KOPT-K1 (cell line): Measurements from ENCODE around the gene FAM81A.
"Not testable (repeated sequence)": the region's sequence is repeated elsewhere in the genome, so short reads cannot be mapped to it uniquely, and the experiment has no call there.

Experiments
- H3K27ac ChIP-seq: fragments of 200-600 bp; sonication (generic); 2 replicates; pipeline ENCODE4 v1.5.1; 2016; ENCODE audit warnings: antibody characterized with exemption, mild to moderate bottlenecking, low read depth, low read length; ENCODE audit not compliant: poor library complexity, severe bottlenecking
- H3K36me3 ChIP-seq: fragments of 200-600 bp; sonication (generic); 2 replicates; pipeline ENCODE4 v1.5.1; 2017; ENCODE audit warnings: antibody characterized with exemption, mild to moderate bottlenecking, low read length, moderate library complexity; ENCODE audit not compliant: insufficient read depth
- H3K9me3 ChIP-seq: fragments of 200-600 bp; sonication (generic); 2 replicates; pipeline ENCODE4 v1.5.1; 2017; ENCODE audit warnings: antibody characterized with exemption, low read length, mild to moderate bottlenecking; ENCODE audit not compliant: insufficient read depth, poor library complexity, severe bottlenecking

The FAM81A gene

DNA sequence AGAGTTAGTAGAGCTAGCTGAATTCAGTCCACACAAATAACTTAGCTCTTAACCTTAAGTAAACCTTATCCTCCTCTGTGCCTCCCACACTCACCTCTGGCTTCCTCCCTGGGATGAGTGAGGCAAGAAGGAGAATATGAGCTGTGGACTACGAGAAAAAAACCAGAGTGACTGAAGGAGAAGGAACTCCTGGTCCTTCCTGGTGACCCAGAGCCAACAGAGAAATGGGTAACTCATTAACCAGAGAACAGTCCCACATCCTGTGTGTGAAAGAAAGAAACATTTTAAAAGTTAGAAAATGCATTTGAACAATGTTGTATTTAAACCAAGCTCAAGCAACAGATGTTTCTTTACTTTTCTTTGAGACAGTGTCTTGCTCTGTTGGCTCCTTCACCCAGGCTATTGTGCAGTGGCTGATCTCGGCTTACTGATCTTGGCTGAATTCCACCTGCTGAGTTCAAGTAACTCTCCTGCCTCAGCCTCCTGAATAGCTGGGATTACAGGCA lies 27.5 kb upstream of the FAM81A start:
- H3K9me3 ChIP-seq, result no peaks in the 10 kb centered on the region
- H3K27ac ChIP-seq, result no peak overlapping the region
- no peaks in the 10 kb centered on the region for H3K36me3 ChIP-seq

DNA sequence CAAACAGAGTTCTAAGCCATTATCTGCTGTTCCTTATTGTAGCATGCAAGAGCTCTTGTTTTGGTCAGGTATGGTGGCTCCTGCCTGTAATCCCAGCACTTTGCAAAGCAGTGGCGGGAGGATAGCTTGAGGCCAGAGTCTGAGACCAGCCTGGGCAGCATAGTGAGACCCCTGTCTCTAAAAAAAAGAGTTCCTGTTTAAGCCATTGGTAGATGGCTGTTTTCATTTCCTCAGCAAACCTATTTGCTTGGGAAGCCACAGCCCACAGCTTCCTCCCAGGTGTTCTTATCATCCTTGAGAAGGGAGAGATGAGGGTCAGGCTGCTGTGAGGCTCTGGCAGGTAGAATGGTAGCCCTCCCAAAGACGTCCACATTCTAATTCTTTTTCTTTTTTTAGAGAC lies 24.4 kb upstream of the FAM81A start:
- Histone ChIP-seq H3K27ac (no peak overlapping the region), H3K36me3 (no peaks in the 10 kb centered on the region), H3K9me3 (no peaks in the 10 kb centered on the region)

DNA sequence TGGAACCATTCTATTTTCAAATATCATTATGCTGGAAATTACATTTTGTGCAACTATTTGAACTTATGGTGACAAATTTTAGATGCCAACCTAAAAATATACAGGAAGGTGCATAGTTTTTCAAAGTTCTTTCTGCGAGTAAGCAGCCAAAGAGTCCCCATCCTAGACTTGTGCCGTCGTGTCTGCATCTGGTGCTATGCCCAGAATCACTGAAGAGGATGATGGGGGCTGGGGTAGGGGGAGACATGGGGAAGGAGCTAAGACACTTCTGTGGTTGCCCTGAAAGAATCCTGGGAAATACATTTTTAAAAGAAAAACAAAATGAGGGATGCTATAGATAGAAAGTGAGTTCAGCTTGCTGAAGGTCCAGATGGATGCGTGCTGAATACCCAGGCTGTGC lies 21.2 kb upstream of the FAM81A start:
- no peaks in the 10 kb centered on the region for H3K9me3 ChIP-seq
- no peaks in the 10 kb centered on the region for H3K36me3 ChIP-seq

DNA sequence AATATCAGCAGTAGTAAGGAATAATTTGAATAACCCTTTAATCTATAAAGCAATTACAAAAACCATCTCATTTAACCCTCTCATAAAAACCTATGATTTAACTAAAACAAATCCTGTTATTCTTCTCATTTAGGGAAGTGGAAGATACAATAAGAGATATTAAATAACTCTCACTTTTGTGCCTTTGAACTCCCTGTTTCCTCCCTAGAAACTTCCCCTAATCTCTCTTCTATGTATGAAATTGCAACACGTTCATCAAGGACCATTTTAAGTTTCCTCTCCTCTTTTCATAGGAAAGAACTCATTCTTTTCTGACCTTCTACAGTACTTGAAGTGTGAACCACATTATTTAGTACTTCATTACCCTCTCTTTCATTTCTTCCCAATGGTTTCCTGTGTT lies 18.8 kb upstream of the FAM81A start:
- H3K27ac ChIP-seq, result no peak overlapping the region
- H3K36me3 ChIP-seq, result no peaks in the 10 kb centered on the region
- no peaks in the 10 kb centered on the region for H3K9me3 ChIP-seq

More for the DNA sequence above, 21.2 kb upstream of the FAM81A start:
- no peak overlapping the region for H3K27ac ChIP-seq

DNA sequence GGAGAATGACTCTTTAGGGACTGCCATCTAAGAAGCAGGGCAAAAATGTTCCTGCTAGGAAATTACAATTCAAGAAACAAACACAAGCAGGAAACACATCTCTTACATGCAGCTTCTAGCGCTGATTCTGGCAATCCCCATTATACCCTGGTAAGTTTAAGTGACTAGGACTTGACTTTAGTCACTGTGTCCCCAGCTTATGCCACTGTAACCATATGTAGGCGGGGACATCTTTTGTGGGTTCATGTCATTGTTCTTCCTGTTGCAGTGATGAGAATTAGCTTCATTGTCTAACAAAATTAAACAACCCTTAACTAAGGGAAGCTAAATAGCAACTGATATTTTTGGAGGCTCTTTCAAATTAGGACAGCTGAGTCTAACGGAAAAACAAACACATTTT lies 17.9 kb upstream of the FAM81A start:
- no peaks in the 10 kb centered on the region for H3K36me3 ChIP-seq

DNA sequence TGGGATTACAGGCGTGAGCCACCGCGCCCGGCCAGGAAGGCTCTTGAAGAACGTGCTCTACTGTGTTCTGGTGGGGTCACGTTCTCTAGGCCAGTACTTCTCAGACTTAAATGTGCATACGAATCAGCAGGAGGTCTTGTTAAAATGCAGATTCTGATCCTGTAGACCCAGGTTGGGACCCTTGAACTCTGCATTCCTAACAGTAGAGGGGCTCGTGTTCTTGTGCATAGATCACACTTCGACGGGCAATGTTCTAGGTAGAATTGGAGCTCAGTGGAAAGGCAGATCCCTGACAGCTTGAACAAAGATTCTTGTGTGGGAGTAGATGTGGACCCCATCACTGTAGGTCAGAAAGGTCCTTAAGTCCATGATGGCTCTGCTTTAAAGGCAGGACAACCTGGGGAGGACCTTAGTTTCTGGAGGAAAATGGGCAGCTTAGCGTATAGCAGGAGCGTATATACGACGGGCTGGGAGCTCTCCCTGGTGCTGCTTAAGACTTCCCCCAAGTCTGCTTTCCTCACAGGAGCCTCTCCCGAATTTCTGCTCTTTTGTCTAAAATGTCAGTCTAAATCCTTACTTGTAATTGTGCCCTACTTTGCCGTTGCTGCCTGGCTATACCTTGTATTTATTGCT lies 16.9 kb upstream of the FAM81A start:
- H3K27ac ChIP-seq, result no peak overlapping the region
- no peaks in the 10 kb centered on the region for H3K9me3 ChIP-seq
- no peaks in the 10 kb centered on the region for H3K36me3 ChIP-seq

More for the DNA sequence above, 17.9 kb upstream of the FAM81A start:
- Histone ChIP-seq H3K27ac (no peak overlapping the region), H3K9me3 (no peaks in the 10 kb centered on the region)

DNA sequence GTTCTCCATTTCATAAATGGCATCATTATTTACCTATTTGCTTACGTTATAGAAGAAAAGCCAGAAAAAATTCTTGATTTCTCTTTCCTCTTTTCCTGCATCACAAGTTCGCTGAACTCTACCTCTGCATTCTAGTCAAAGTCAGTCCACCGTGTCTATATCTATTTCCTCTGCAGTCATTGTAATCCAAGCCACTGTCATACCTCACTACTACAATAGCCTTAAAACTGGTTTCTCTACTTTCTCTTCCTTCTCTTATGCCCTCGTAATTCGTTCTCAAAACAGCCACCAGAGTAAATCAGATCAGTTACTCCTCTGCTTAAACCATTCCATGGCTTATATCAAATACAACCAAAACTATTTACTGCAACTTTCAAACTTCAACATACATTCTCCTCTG lies 13.4 kb upstream of the FAM81A start:
- H3K36me3 ChIP-seq, result no peaks in the 10 kb centered on the region
- peaks cover 12% of the 10 kb centered on the region for H3K9me3 ChIP-seq
- H3K27ac ChIP-seq, result no peak overlapping the region

DNA sequence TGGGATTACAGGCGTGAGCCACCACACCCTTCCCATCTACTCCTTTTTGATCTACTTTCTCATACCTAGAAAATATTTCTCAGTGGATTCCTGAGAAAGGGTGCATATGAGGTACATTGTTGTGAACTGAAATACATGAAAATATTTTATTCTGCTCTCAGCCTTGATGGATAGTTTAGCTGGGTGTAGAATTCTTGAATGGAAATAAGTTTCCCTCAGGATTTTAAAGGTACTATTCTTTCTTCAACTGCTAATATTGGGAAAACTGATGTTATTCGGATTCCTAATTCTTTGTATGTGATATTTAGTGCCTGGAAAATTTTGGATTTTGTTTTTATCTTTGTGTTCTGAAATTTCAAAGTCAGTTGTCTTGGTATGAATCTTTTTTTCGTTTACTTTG lies 9.1 kb upstream of the FAM81A start:
- not testable (repeated sequence) for H3K27ac ChIP-seq, H3K36me3 ChIP-seq
- peaks cover 15% of the 10 kb centered on the region for H3K9me3 ChIP-seq

DNA sequence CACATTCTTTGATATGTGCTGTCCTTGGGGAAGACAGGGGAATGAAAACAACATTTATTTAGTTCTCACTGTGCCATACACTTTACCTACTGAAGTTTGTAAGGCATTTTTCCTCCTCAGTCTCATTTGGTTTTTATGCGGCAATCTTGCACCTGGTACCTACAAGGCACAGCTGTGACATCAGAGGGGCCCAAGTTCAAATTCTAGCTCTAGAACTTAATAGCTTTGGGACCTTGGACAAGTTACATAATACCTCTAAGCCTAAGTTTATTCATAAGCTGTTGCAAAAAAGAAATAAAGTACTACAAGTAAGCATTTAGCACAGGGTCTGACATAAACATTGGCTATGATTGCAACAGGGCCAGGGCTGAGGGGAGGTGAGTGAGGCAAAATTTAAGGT lies 5.6 kb upstream of the FAM81A start:
- Histone ChIP-seq H3K27ac (no peak overlapping the region), H3K9me3 (peaks cover 15% of the 10 kb centered on the region), H3K36me3 (no peaks in the 10 kb centered on the region)

DNA sequence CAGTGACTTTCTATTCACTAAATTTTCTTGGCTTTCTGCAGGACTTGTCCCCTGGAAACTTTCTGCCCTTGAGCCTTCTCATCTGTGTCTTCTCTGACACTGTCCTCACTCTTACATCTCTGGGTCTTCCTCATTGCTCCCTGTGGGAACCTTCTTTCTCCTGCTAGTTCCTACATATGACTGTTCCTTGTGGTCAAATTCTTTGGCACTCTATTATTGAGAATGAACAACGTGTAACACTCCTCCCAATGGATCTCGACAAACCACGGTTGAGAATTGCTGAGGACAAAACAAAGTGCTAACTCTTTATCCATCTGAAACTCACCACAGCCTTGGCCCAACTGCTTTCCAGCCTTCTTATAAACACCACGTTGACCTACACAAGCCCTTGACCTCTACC lies 3.5 kb upstream of the FAM81A start:
- peaks cover 4% of the 10 kb centered on the region for H3K9me3 ChIP-seq
- H3K27ac ChIP-seq, result no peak overlapping the region
- no peaks in the 10 kb centered on the region for H3K36me3 ChIP-seq

DNA sequence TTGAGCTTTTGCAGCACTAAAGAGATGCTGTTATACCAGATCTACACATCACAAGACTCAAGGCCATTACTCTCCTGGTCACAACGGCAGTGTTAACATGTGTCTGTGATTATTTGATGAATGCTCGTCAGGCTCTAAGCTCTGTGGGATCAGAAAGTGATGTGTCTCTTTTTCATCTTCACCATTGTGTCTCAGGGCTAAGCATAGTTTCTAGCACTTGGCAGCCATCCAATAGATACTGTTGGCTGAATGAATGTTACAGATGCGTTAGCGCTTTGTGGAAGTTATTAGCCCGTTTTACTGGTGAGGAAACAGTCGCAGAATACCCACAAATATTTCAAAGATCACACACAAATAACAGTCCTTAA lies 1.2 kb upstream of the FAM81A start:
- no peak overlapping the region for H3K27ac ChIP-seq
- no peaks in the 10 kb centered on the region for H3K9me3 ChIP-seq
- H3K36me3 ChIP-seq, result no peaks in the 10 kb centered on the region

DNA sequence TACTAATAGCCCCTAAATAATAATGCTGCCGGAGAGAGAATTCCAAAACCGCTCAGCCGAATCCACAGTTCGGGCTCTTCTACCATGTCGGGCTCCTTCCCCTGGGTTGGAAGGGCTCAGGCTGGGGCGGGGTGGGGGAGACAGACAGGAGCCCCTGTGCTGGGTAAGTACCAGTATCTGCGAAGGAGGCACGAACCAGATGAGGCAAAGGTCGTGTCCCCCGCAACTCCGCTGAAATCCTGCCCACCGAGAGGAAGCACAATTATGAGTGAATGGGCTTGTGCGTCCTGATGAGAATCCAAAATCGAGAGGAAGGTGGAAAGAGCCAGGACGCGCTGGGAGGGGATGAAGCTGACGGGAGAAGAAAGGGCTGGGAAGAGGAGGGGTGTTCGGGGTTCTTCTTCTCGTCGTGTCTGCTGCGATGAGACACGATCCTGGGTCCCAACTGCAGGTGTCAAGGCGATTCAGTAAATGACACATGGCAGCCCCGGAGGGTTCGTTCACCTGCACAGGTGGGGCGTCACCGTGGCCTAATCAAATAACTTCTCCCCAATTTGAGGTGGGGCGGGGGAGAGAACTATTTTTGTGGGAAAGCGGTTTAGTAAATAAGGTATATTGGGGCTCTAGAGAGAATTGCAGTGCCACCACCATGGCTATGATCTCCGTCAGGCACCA lies 707 bp upstream of the FAM81A start:
- H3K36me3 ChIP-seq, result no peaks in the 10 kb centered on the region
- no peaks in the 10 kb centered on the region for H3K9me3 ChIP-seq
- H3K27ac ChIP-seq, result no peak overlapping the region

DNA sequence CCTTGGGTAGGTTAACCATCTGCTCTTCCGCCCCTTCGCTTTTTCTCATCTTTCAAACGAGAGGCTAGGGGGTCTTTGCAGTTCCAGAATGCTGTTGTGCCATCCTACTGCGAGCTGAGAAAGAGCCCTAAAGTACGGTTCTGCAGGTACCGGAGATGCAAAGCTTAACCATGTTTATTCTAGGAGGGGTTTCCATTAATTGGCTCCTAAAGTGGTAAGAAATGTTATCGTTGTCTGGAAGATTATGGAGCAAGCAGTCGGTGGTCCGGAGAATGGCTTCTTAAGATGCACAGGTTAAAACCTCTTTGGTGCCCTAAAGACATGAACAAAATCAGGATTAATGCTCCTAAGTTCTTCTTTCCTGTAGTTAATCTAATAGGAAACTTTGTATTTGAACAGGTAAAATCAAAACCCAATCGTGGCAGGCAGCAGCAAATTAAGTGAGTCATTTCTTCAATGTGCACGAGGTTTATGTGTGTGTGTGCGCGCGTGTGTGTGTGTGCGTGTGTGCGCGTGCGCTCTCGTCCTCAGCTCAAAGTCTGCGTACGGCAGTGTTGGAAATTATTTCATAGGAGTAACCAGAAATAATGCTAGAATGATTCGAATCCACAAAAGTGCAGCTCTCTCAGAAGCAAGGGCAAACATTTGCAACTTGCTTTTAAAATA lies 772 bp downstream of the FAM81A start:
- no peaks in the 10 kb centered on the region for H3K9me3 ChIP-seq
- no peaks in the 10 kb centered on the region for H3K36me3 ChIP-seq
- no peak overlapping the region for H3K27ac ChIP-seq

DNA sequence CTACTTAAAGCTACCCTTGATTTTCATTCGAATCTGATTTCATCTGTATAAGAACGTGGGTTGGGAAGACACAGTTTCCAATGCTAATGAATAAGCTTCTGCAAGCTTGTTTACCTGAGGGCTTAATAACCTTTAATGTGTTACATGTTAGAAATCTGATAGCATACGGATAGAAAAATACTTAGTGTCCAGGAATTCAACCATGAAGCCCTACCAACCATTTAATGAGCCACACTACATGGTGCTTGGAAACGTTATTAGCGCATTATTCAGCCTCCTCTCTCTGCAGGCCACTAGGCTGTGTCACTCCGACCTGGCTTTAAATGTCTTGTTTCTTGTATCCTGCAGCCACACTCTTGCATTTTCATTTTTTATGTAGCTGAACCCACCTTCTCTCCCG lies 1.6 kb downstream of the FAM81A start:
- Histone ChIP-seq H3K27ac (no peak overlapping the region), H3K9me3 (no peaks in the 10 kb centered on the region), H3K36me3 (no peaks in the 10 kb centered on the region)

DNA sequence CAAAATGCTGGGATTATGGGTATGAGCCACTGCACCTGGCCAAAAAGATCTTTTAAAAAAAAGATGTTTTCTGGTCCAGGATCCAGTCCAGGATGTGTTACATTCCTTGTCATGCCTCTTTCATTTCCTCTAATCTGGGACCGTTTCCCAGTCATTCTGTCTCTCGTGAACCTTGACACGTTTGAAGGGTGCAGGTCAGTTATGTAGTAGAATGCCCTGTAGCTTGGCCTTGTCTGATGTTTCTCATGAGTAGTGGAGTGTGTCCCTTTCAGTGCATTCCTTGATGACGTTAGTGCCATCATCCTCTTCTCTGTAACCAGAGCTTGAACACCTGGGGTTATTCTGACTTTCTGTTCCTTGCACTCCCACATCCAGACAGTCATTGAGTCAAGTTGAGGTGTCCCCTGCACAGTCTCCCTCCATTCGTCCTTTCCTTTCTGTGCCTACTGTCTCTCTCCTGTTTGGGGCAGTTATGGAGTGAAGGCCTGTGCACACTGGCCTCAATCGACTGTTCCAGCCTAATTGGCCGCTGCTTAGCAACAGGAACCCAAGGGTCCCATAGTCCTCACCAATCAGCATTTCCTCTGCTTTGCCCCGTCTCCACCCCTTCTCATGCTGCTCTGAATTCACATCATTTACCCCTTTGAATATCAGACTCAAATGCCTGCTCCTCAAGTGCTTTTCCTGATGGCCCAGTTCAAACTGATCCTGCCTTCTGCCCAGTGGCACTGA lies 5.5 kb downstream of the FAM81A start:
- Histone ChIP-seq H3K36me3 (no peaks in the 10 kb centered on the region), H3K27ac (no peak overlapping the region), H3K9me3 (no peaks in the 10 kb centered on the region)
